Ascending aorta (tissue), 2 donors: Measurements from ENCODE around the gene CENPF. TPM values are rescaled to one million over a fixed set of nuclear protein-coding genes. Genes with fewer than 3 reads are reported as not detected.

Experiments
- DNase-seq, 2 donors: peaks; one replicate each; pipeline ENCODE4 v3.0.0-alpha.2; 2019; ENCODE audit warnings: low spot score in 2 of 2
- H3K27ac ChIP-seq, 2 donors: fragments of 200-600 bp; sonication (generic); one replicate each; pipeline ENCODE4 v1.5.1; 2016 to 2017; ENCODE audit warnings: mild to moderate bottlenecking in 1 of 2
- H3K27me3 ChIP-seq: fragments of 200-600 bp; sonication (generic); one replicate; pipeline ENCODE4 v1.5.1; 2017
- H3K36me3 ChIP-seq, 2 donors: fragments of 200-600 bp; sonication (generic); one replicate each; pipeline ENCODE4 v1.5.1; 2016
- H3K4me1 ChIP-seq, 2 donors: fragments of 200-600 bp; sonication (generic); one replicate each; pipeline ENCODE4 v1.5.1; 2016 to 2017; ENCODE audit warnings: mild to moderate bottlenecking in 1 of 2
- H3K4me3 ChIP-seq, 2 donors: fragments of 200-600 bp; sonication (generic); one replicate each; pipeline ENCODE4 v1.5.1; 2016 to 2017; ENCODE audit warnings: mild to moderate bottlenecking in 1 of 2
- H3K9me3 ChIP-seq, 2 donors: fragments of 200-600 bp; sonication (generic); one replicate each; pipeline ENCODE4 v1.5.1; 2016
- intact Hi-C: fragments of 100-400 bp; cut with DNase I; formaldehyde crosslinking; loops from one replicate; pipeline ENCODE4 v1.15.1; 2023
- total RNA-seq: library from RNA; depleted of rRNA; stranded (reverse); fragments of >200 nt; gene quantifications from one replicate; pipeline ENCODE4 v1.1.0, GENCODE V29; 2016
- TF ChIP-seq, protein P1 (sequence below), 3 experiments: fragments of 200-600 bp in 2 of 3; fragments of 450-650 bp in 1 of 3; sonication (generic) in 2 of 3; IDR thresholded peaks; one replicate each; pipeline ENCODE4 v1.5.1; 2016 to 2019; ENCODE audit warnings: antibody characterized with exemption in 3 of 3, mild to moderate bottlenecking in 1 of 3, moderate library complexity in 1 of 3

CENPF gene
- total RNA-seq, 1 donor from 2014 or later: 0.53 TPM

DNA sequence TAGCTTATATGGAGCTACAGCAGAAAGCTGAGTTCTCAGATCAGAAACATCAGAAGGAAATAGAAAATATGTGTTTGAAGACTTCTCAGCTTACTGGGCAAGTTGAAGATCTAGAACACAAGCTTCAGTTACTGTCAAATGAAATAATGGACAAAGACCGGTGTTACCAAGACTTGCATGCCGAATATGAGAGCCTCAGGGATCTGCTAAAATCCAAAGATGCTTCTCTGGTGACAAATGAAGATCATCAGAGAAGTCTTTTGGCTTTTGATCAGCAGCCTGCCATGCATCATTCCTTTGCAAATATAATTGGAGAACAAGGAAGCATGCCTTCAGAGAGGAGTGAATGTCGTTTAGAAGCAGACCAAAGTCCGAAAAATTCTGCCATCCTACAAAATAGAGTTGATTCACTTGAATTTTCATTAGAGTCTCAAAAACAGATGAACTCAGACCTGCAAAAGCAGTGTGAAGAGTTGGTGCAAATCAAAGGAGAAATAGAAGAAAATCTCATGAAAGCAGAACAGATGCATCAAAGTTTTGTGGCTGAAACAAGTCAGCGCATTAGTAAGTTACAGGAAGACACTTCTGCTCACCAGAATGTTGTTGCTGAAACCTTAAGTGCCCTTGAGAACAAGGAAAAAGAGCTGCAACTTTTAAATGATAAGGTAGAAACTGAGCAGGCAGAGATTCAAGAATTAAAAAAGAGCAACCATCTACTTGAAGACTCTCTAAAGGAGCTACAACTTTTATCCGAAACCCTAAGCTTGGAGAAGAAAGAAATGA lies 37.6 kb downstream of the CENPF start:
- no peaks in the 10 kb centered on the region for H3K36me3 ChIP-seq
- no peaks in the 10 kb centered on the region for H3K27me3 ChIP-seq
- no peak overlapping the region for H3K4me3 ChIP-seq
- no peaks in the 10 kb centered on the region for H3K9me3 ChIP-seq
- no peak overlapping the region for H3K27ac ChIP-seq
- no peaks in the 10 kb centered on the region for H3K4me1 ChIP-seq
- intact Hi-C loops: no loop called here
- no peak for DNase-seq
- TF ChIP-seq, protein P1, sequence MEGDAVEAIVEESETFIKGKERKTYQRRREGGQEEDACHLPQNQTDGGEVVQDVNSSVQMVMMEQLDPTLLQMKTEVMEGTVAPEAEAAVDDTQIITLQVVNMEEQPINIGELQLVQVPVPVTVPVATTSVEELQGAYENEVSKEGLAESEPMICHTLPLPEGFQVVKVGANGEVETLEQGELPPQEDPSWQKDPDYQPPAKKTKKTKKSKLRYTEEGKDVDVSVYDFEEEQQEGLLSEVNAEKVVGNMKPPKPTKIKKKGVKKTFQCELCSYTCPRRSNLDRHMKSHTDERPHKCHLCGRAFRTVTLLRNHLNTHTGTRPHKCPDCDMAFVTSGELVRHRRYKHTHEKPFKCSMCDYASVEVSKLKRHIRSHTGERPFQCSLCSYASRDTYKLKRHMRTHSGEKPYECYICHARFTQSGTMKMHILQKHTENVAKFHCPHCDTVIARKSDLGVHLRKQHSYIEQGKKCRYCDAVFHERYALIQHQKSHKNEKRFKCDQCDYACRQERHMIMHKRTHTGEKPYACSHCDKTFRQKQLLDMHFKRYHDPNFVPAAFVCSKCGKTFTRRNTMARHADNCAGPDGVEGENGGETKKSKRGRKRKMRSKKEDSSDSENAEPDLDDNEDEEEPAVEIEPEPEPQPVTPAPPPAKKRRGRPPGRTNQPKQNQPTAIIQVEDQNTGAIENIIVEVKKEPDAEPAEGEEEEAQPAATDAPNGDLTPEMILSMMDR (IDR thresholded peaks at IDR 0.05): no peak

DNA sequence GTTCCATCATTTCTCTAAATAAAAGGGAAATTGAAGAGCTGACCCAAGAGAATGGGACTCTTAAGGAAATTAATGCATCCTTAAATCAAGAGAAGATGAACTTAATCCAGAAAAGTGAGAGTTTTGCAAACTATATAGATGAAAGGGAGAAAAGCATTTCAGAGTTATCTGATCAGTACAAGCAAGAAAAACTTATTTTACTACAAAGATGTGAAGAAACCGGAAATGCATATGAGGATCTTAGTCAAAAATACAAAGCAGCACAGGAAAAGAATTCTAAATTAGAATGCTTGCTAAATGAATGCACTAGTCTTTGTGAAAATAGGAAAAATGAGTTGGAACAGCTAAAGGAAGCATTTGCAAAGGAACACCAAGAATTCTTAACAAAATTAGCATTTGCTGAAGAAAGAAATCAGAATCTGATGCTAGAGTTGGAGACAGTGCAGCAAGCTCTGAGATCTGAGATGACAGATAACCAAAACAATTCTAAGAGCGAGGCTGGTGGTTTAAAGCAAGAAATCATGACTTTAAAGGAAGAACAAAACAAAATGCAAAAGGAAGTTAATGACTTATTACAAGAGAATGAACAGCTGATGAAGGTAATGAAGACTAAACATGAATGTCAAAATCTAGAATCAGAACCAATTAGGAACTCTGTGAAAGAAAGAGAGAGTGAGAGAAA lies 38.4 kb downstream of the CENPF start:
- TF ChIP-seq, protein P1 (IDR thresholded peaks at IDR 0.05): no peak
- DNase-seq: no peak
- Histone ChIP-seq H3K9me3 (no peaks in the 10 kb centered on the region), H3K36me3 (no peaks in the 10 kb centered on the region), H3K4me3 (no peak overlapping the region), H3K27ac (no peak overlapping the region), H3K27me3 (no peaks in the 10 kb centered on the region), H3K4me1 (no peaks in the 10 kb centered on the region)
- intact Hi-C loops: no loop called here

DNA sequence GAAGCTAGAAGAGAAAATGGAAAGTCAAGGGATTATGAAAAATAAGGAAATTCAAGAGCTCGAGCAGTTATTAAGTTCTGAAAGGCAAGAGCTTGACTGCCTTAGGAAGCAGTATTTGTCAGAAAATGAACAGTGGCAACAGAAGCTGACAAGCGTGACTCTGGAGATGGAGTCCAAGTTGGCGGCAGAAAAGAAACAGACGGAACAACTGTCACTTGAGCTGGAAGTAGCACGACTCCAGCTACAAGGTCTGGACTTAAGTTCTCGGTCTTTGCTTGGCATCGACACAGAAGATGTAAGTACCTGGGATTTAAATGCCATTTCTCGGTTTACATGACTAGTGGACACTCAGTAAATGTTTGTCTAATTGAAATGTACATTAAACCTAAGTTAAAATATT lies 40.0 kb downstream of the CENPF start:
- Histone ChIP-seq H3K9me3 (no peaks in the 10 kb centered on the region), H3K36me3 (no peaks in the 10 kb centered on the region), H3K27me3 (no peaks in the 10 kb centered on the region), H3K4me1 (no peaks in the 10 kb centered on the region), H3K27ac (no peak overlapping the region), H3K4me3 (no peak overlapping the region)
- TF ChIP-seq, protein P1 (IDR thresholded peaks at IDR 0.05): no peak
- intact Hi-C loops: no loop called here
- DNase-seq: no peak

DNA sequence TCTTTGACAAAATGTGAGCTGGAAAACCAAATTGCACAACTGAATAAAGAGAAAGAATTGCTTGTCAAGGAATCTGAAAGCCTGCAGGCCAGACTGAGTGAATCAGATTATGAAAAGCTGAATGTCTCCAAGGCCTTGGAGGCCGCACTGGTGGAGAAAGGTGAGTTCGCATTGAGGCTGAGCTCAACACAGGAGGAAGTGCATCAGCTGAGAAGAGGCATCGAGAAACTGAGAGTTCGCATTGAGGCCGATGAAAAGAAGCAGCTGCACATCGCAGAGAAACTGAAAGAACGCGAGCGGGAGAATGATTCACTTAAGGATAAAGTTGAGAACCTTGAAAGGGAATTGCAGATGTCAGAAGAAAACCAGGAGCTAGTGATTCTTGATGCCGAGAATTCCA lies 42.7 kb downstream of the CENPF start:
- H3K4me3 ChIP-seq: no peak overlapping the region
- no peak overlapping the region for H3K27ac ChIP-seq
- H3K4me1 ChIP-seq: no peaks in the 10 kb centered on the region
- no peaks in the 10 kb centered on the region for H3K27me3 ChIP-seq
- no peaks in the 10 kb centered on the region for H3K9me3 ChIP-seq
- intact Hi-C loops: no loop called here
- TF ChIP-seq, protein P1 (IDR thresholded peaks at IDR 0.05): no peak
- no peak for DNase-seq
- no peaks in the 10 kb centered on the region for H3K36me3 ChIP-seq

DNA sequence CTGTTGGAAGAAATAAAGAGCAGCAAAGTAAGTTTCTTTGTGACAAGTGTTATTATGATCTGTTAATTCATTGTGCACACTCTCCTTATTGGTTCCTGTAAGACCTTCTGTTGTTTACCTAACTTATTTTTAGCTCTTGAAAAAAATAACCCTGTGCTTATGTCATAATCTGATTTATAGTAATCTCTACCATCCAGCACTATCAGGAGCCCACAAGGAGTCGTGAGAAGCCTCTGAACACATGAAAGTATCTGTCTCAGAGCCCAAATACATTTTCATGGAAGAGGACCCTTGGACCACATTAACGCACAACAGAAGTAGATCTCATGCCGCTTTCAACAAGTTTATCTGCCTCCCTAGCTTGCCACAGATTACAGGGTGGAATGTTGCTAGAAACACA lies 45.8 kb downstream of the CENPF start:
- H3K27me3 ChIP-seq: no peaks in the 10 kb centered on the region
- H3K36me3 ChIP-seq: no peaks in the 10 kb centered on the region
- no peak overlapping the region for H3K27ac ChIP-seq
- H3K9me3 ChIP-seq: no peaks in the 10 kb centered on the region
- H3K4me3 ChIP-seq: no peak overlapping the region
- TF ChIP-seq, protein P1 (IDR thresholded peaks at IDR 0.05): no peak
- intact Hi-C loops: no loop called here
- H3K4me1 ChIP-seq: no peaks in the 10 kb centered on the region
- DNase-seq: no peak
